Upper lobe of right lung (tissue), 1 donor: ENCODE measurements around the gene DRAP1. TPM values are rescaled to one million over a fixed set of nuclear protein-coding genes. Genes with fewer than 3 reads are reported as not detected.
A peak's percentile ranks its signal among the peaks of the same experiment; 100 is the strongest.

Experiments used
- ATAC-seq: fragments of 200-7000 bp; cut with Tn5 transposase; one replicate; pipeline ENCODE4 v1.9.1; 2020; ENCODE audit warnings: mild to moderate bottlenecking, moderate library complexity
- DNase-seq: peaks from one replicate; pipeline ENCODE4 v3.0.0-alpha.2; 2020
- H3K27ac ChIP-seq: fragments of 200-600 bp; one replicate; pipeline ENCODE4 v1.8.0; 2022
- H3K27me3 ChIP-seq: fragments of 200-600 bp; one replicate; pipeline ENCODE4 v1.8.0; 2022; ENCODE audit warnings: mild to moderate bottlenecking
- H3K36me3 ChIP-seq: fragments of 200-600 bp; one replicate; pipeline ENCODE4 v1.8.0; 2022
- H3K4me1 ChIP-seq: fragments of 200-600 bp; one replicate; pipeline ENCODE4 v1.8.0; 2022
- H3K4me3 ChIP-seq: fragments of 200-600 bp; one replicate; pipeline ENCODE4 v1.8.0; 2022; ENCODE audit warnings: mild to moderate bottlenecking
- H3K9me3 ChIP-seq: fragments of 200-600 bp; one replicate; pipeline ENCODE4 v1.8.0; 2022
- CTCF ChIP-seq: fragments of 200-600 bp; IDR thresholded peaks from one replicate; pipeline ENCODE4 v1.8.0; 2022; ENCODE audit warnings: antibody characterized with exemption
- intact Hi-C: fragments of 100-400 bp; cut with DNase I; formaldehyde crosslinking; loops from one replicate; pipeline ENCODE4 v1.11.0; 2022
- total RNA-seq: library from RNA; stranded (reverse); fragmentation: NEBNext Ultra II Directional; extraction: Animal tissue kit (Norgen Biotek cat#: 25700); gene quantifications from one replicate; pipeline ENCODE4 v1.2.1, GENCODE V29; 2021
- donor health status: DM: no; HTN: yes; CAD: no; lungs with severe emphysema.

DRAP1 gene
- total RNA-seq, 1 donor from 2014 or later: 62.8 TPM

- Histone ChIP-seq H3K4me3 (no peak overlapping the region), H3K36me3 (peaks cover 78% of the 10 kb centered on the region), H3K27ac (peak overlapping the region; percentile 60), H3K27me3 (no peaks in the 10 kb centered on the region), H3K4me1 (peaks cover 14% of the 10 kb centered on the region), H3K9me3 (no peaks in the 10 kb centered on the region)
- DNase-seq (no peak), ATAC-seq (peak; percentile 83)
- intact Hi-C loops: no loop called here
- TF ChIP-seq CTCF: peak; percentile 8
Measured at GRCh38 chr11:65968600-65969482, 49.6 kb downstream of the DRAP1 start.

Other genes starting within 250 kb of the DRAP1 start
- gene KAT5, start 207.2 kb upstream of the DRAP1 start, total RNA-seq: 77.5 TPM
- gene RNASEH2C, start 198.6 kb upstream of the DRAP1 start, total RNA-seq: 42.5 TPM
- gene AP5B1, start 138.4 kb upstream of the DRAP1 start, total RNA-seq: 35.6 TPM
- gene OVOL1, start 132.4 kb upstream of the DRAP1 start, total RNA-seq: 2.7 TPM
- gene SNX32, start 85.5 kb upstream of the DRAP1 start, total RNA-seq: not detected
- 608 TPM for gene CFL1, start 61.2 kb upstream of the DRAP1 start, total RNA-seq
- 49.4 TPM for gene MUS81, start 59.0 kb upstream of the DRAP1 start, total RNA-seq
- gene EFEMP2, start 46.6 kb upstream of the DRAP1 start, total RNA-seq: 62.0 TPM
- 17.2 TPM for gene CTSW, start 39.6 kb upstream of the DRAP1 start, total RNA-seq
- gene FIBP, start 31.0 kb upstream of the DRAP1 start, total RNA-seq: 35.5 TPM
- gene CCDC85B, start 28.8 kb upstream of the DRAP1 start, total RNA-seq: 36.4 TPM
- 3.9 TPM for gene FOSL1, start 19.0 kb upstream of the DRAP1 start, total RNA-seq
- 34.7 TPM for gene C11orf68, start 364 bp upstream of the DRAP1 start, total RNA-seq
- not detected for gene TSGA10IP, start 26.1 kb downstream of the DRAP1 start, total RNA-seq
- gene SART1, start 42.3 kb downstream of the DRAP1 start, total RNA-seq: 53.3 TPM
- gene EIF1AD, start 82.7 kb downstream of the DRAP1 start, total RNA-seq: 32.6 TPM
- 167 TPM for gene BANF1, start 83.1 kb downstream of the DRAP1 start, total RNA-seq
- gene CST6, start 92.6 kb downstream of the DRAP1 start, total RNA-seq: 23.7 TPM
- gene CATSPER1, start 107.1 kb downstream of the DRAP1 start, total RNA-seq: 3.4 TPM
- not detected for gene GAL3ST3, start 129.7 kb downstream of the DRAP1 start, total RNA-seq
- gene SF3B2, start 132.9 kb downstream of the DRAP1 start, total RNA-seq: 149 TPM
- gene PACS1, start 150.8 kb downstream of the DRAP1 start, total RNA-seq: 55.9 TPM